ENCODE results near the gene RNF169. TPM values are rescaled to one million over a fixed set of nuclear protein-coding genes. Genes with fewer than 3 reads are reported as not detected.

Gene RNF169
- total and polyA plus RNA-seq, 9 of the 15 experiments (the other 6 are each of a cell fraction or from before 2014, with no cell fraction given), result 0.68 to 18.1 (median 10.1) TPM

- DNase-seq (ENCODE audit: extremely low read depth in 1 of 4, low spot score in 3 of 4), result no peak
- FAIRE-seq, result no peak
- H3K79me2 ChIP-seq (ENCODE audit: control insufficient read depth, insufficient read depth, low read length), result no peaks in the 10 kb centered on the region
- in situ Hi-C loops (cut with MboI), result no loop called here
- no peaks in the 10 kb centered on the region for H3K27me3 ChIP-seq (ENCODE audit: control insufficient read depth in 2 of 2, insufficient read depth in 2 of 2, low read length in 2 of 2)
- WGBS (ENCODE audit: insufficient coverage, low coverage, missing lambda C conversion rate), result 64% methylated on average over 1 of the region's 1 CpG
- BruUV-seq (replicated peaks), result no TSS peak
- H3K9me1 ChIP-seq (ENCODE audit: control insufficient read depth, insufficient read depth, low read length), result no peaks in the 10 kb centered on the region
- ATAC-seq, result no peak
- H3K27ac ChIP-seq (ENCODE audit: extremely low read depth, low read depth, low read length), result no peak overlapping the region
- CTCF ChIA-PET (ENCODE audit: low intra/inter-chr PET ratio), result no interaction called here
- peaks cover 83% of the 10 kb centered on the region; the same call in 2 of the 3 replicates for H3K36me3 ChIP-seq (ENCODE audit: control insufficient read depth, insufficient read depth, low read length)
- H3K4me2 ChIP-seq (ENCODE audit: insufficient read depth, low read length), result no peak overlapping the region
- H3K4me1 ChIP-seq (replicated peaks in 1 of 2; ENCODE audit: control insufficient read depth in 2 of 2, insufficient read depth in 2 of 2, low read length in 2 of 2), result peaks cover 0 to 3% of the 10 kb centered on the region in 2 experiments; a peak in 1 of 5 replicates
- no peak overlapping the region for H2AFZ ChIP-seq (ENCODE audit: low read depth, low read length)
- no peak overlapping the region for H3K9ac ChIP-seq (ENCODE audit: insufficient read depth in 1 of 2, low read depth in 2 of 2, low read length in 2 of 2)
- no peak overlapping the region for H3K4me3 ChIP-seq
- H3K9me3 ChIP-seq (replicated peaks; ENCODE audit: control insufficient read depth, insufficient read depth, low read depth, low read length), result no peaks in the 10 kb centered on the region
- POLR2A ChIA-PET, result interaction anchor here (0.7 kb wide), 1 partner anchor 50 kb away, joined by 3 read pairs; no protein-coding TSS in a partner anchor
- TF ChIP-seq ZFP36 (IDR thresholded peaks at IDR 0.05; ENCODE audit: low read depth, low read length, partially characterized antibody) (peak; percentile 82), NR0B1 (IDR thresholded peaks at IDR 0.05; ENCODE audit: partially characterized antibody) (no peak)
- intact Hi-C loops (cut with micrococcal nuclease), result no loop called here
- H4K20me1 ChIP-seq (replicated peaks; ENCODE audit: control insufficient read depth, insufficient read depth, low read length), result no peaks in the 10 kb centered on the region
Measured at GRCh38 chr11:74847395-74847794, 98.7 kb downstream of the RNF169 start.

GRCh38 chr11:74847895-74848294, 99.2 kb downstream of the RNF169 start:
- H3K4me1 ChIP-seq (replicated peaks in 1 of 2; ENCODE audit: control insufficient read depth in 2 of 2, insufficient read depth in 2 of 2, low read length in 2 of 2), result peaks cover 0 to 3% of the 10 kb centered on the region in 2 experiments; a peak in 1 of 5 replicates
- H3K4me3 ChIP-seq, result no peak overlapping the region
- BruUV-seq (replicated peaks), result no TSS peak
- ChIA-PET POLR2A (interaction anchor here (0.7 kb wide), 1 partner anchor 50 kb away, joined by 3 read pairs; no protein-coding TSS in a partner anchor), CTCF (ENCODE audit: low intra/inter-chr PET ratio) (no interaction called here)
- no peak for ATAC-seq
- TF ChIP-seq ZSCAN32 (CRISPR knock-in tag; IDR thresholded peaks at IDR 0.05), result no peak
- no peak for TF ChIP-seq HMG20B (CRISPR knock-in tag; IDR thresholded peaks at IDR 0.05)
- TF ChIP-seq HSF4 (CRISPR knock-in tag; IDR thresholded peaks at IDR 0.05; ENCODE audit: borderline replicate concordance), result no peak
- TF ChIP-seq NEUROD1 (IDR thresholded peaks at IDR 0.05; ENCODE audit: borderline replicate concordance, low read depth, low read length, partially characterized antibody), result no peak
- no peak for TF ChIP-seq E2F8 (IDR thresholded peaks at IDR 0.05; ENCODE audit: low read depth, partially characterized antibody)
- no peak for TF ChIP-seq MBD2 (IDR thresholded peaks at IDR 0.05; ENCODE audit: borderline replicate concordance, low read depth)
- H3K4me2 ChIP-seq (ENCODE audit: insufficient read depth, low read length), result no peak overlapping the region
- H4K20me1 ChIP-seq (replicated peaks; ENCODE audit: control insufficient read depth, insufficient read depth, low read length), result no peaks in the 10 kb centered on the region
- no peak for FAIRE-seq
- no peak for DNase-seq (ENCODE audit: extremely low read depth in 1 of 4, low spot score in 3 of 4)
- H3K27ac ChIP-seq (ENCODE audit: extremely low read depth, low read depth, low read length), result no peak overlapping the region
- no peaks in the 10 kb centered on the region for H3K9me3 ChIP-seq (replicated peaks; ENCODE audit: control insufficient read depth, insufficient read depth, low read depth, low read length)
- no peaks in the 10 kb centered on the region for H3K9me1 ChIP-seq (ENCODE audit: control insufficient read depth, insufficient read depth, low read length)
- H2AFZ ChIP-seq (ENCODE audit: low read depth, low read length), result no peak overlapping the region
- intact Hi-C loops (cut with micrococcal nuclease), result no loop called here
- in situ Hi-C loops (cut with MboI), result no loop called here
- H3K9ac ChIP-seq (ENCODE audit: insufficient read depth in 1 of 2, low read depth in 2 of 2, low read length in 2 of 2), result no peak overlapping the region
- WGBS (ENCODE audit: insufficient coverage, low coverage, missing lambda C conversion rate), result 83% methylated on average over 6 of the region's 6 CpGs
- H3K36me3 ChIP-seq (ENCODE audit: control insufficient read depth, insufficient read depth, low read length), result peaks cover 82% of the 10 kb centered on the region; the same call in 2 of the 3 replicates
- H3K79me2 ChIP-seq (ENCODE audit: control insufficient read depth, insufficient read depth, low read length), result no peaks in the 10 kb centered on the region
- no peaks in the 10 kb centered on the region for H3K27me3 ChIP-seq (ENCODE audit: control insufficient read depth in 2 of 2, insufficient read depth in 2 of 2, low read length in 2 of 2)

Measured in K562 (cell line).